ENCODE measurements around the gene PEX1. TPM values are rescaled to one million over a fixed set of nuclear protein-coding genes. Genes with fewer than 3 reads are reported as not detected.

The PEX1 gene
- total RNA-seq, 1 donor from 2014 or later, result 16.2 TPM

- Mint-ChIP-seq H3K27ac (ENCODE audit: unreplicated experiment) (no peak overlapping the region), H3K36me3 (ENCODE audit: unreplicated experiment) (peaks cover 27% of the 10 kb centered on the region), H3K4me1 (ENCODE audit: unreplicated experiment) (no peaks in the 10 kb centered on the region), H3K4me3 (ENCODE audit: unreplicated experiment) (no peak overlapping the region), H3K9me3 (ENCODE audit: unreplicated experiment) (no peaks in the 10 kb centered on the region), H3K27me3 (ENCODE audit: unreplicated experiment) (no peaks in the 10 kb centered on the region)
- DNase-seq (ENCODE audit: extremely low spot score, unreplicated experiment), result no peak
- TF ChIP-seq CTCF (IDR thresholded peaks at IDR 0.05), result no peak
Measured at GRCh38 chr7:92560602-92561001, 32.3 kb upstream of the PEX1 start.

- Mint-ChIP-seq H3K4me3 (ENCODE audit: unreplicated experiment) (no peak overlapping the region), H3K36me3 (ENCODE audit: unreplicated experiment) (peaks cover 15% of the 10 kb centered on the region), H3K27ac (ENCODE audit: unreplicated experiment) (no peak overlapping the region), H3K27me3 (ENCODE audit: unreplicated experiment) (peaks cover 4% of the 10 kb centered on the region), H3K9me3 (ENCODE audit: unreplicated experiment) (no peaks in the 10 kb centered on the region), H3K4me1 (ENCODE audit: unreplicated experiment) (no peaks in the 10 kb centered on the region)
- DNase-seq (ENCODE audit: extremely low spot score, unreplicated experiment), result no peak
- no peak for TF ChIP-seq CTCF (IDR thresholded peaks at IDR 0.05)
Measured at GRCh38 chr7:92557808-92558362, 29.6 kb upstream of the PEX1 start.

- Mint-ChIP-seq H3K36me3 (ENCODE audit: unreplicated experiment) (peaks cover 13% of the 10 kb centered on the region), H3K27ac (ENCODE audit: unreplicated experiment) (no peak overlapping the region), H3K9me3 (ENCODE audit: unreplicated experiment) (no peaks in the 10 kb centered on the region)
Measured at GRCh38 chr7:92557249-92557648, 28.9 kb upstream of the PEX1 start.

GRCh38 chr7:92550194-92550593 lies 21.9 kb upstream of the PEX1 start:
- peaks cover 15% of the 10 kb centered on the region for H3K27me3 Mint-ChIP-seq (ENCODE audit: unreplicated experiment)

More at GRCh38 chr7:92557249-92557648, 28.9 kb upstream of the PEX1 start:
- DNase-seq (ENCODE audit: extremely low spot score, unreplicated experiment), result no peak
- Mint-ChIP-seq H3K4me3 (ENCODE audit: unreplicated experiment) (no peak overlapping the region), H3K27me3 (ENCODE audit: unreplicated experiment) (peaks cover 6% of the 10 kb centered on the region), H3K4me1 (ENCODE audit: unreplicated experiment) (no peaks in the 10 kb centered on the region)
- no peak for TF ChIP-seq CTCF (IDR thresholded peaks at IDR 0.05)

GRCh38 chr7:92547579-92547978 lies 19.3 kb upstream of the PEX1 start:
- no peak for DNase-seq (ENCODE audit: extremely low spot score, unreplicated experiment)
- peaks cover 9% of the 10 kb centered on the region for H3K27me3 Mint-ChIP-seq (ENCODE audit: unreplicated experiment)
- H3K36me3 Mint-ChIP-seq (ENCODE audit: unreplicated experiment), result no peaks in the 10 kb centered on the region
- no peaks in the 10 kb centered on the region for H3K9me3 Mint-ChIP-seq (ENCODE audit: unreplicated experiment)
- no peak overlapping the region for H3K27ac Mint-ChIP-seq (ENCODE audit: unreplicated experiment)
- no peak for TF ChIP-seq CTCF (IDR thresholded peaks at IDR 0.05)
- H3K4me1 Mint-ChIP-seq (ENCODE audit: unreplicated experiment), result no peaks in the 10 kb centered on the region
- H3K4me3 Mint-ChIP-seq (ENCODE audit: unreplicated experiment), result no peak overlapping the region

More at GRCh38 chr7:92550194-92550593, 21.9 kb upstream of the PEX1 start:
- no peaks in the 10 kb centered on the region for H3K4me1 Mint-ChIP-seq (ENCODE audit: unreplicated experiment)
- no peaks in the 10 kb centered on the region for H3K9me3 Mint-ChIP-seq (ENCODE audit: unreplicated experiment)
- no peaks in the 10 kb centered on the region for H3K36me3 Mint-ChIP-seq (ENCODE audit: unreplicated experiment)
- TF ChIP-seq CTCF (IDR thresholded peaks at IDR 0.05), result no peak
- H3K4me3 Mint-ChIP-seq (ENCODE audit: unreplicated experiment), result no peak overlapping the region
- no peak overlapping the region for H3K27ac Mint-ChIP-seq (ENCODE audit: unreplicated experiment)
- DNase-seq (ENCODE audit: extremely low spot score, unreplicated experiment), result no peak
